Hematopoietic multipotent progenitor cell treated with erythropoietin and hydrocortisone succinate and interleukin-3 and kit ligand, for 15 days (in vitro differentiated cells): ENCODE data around the gene LAYN.

Experiments
- DNase-seq: peaks from one replicate; pipeline ENCODE4 v3.0.0-alpha.2; 2015; ENCODE audit warnings: low spot score

LAYN gene

GRCh38 chr11:111531136-111531535 lies 9.4 kb upstream of the LAYN start:
- DNase-seq, result no peak

- DNase-seq, result no peak
Observed at GRCh38 chr11:111531687-111532364, 8.7 kb upstream of the LAYN start.

GRCh38 chr11:111532365-111532709 lies 8.2 kb upstream of the LAYN start:
- no peak for DNase-seq

GRCh38 chr11:111535281-111535680 lies 5.2 kb upstream of the LAYN start:
- DNase-seq, result no peak

- DNase-seq, result no peak
Observed at GRCh38 chr11:111537336-111537860, 3.1 kb upstream of the LAYN start.

GRCh38 chr11:111538407-111539114 lies 2.0 kb upstream of the LAYN start:
- DNase-seq, result no peak

- DNase-seq, result no peak
Observed at GRCh38 chr11:111539426-111540113, 950 bp upstream of the LAYN start.

- no peak for DNase-seq
Observed at GRCh38 chr11:111540937-111541253, 375 bp downstream of the LAYN start.

GRCh38 chr11:111541254-111542061 lies 938 bp downstream of the LAYN start:
- no peak for DNase-seq

- DNase-seq, result no peak
Observed at GRCh38 chr11:111542606-111543275, 2.2 kb downstream of the LAYN start.

- DNase-seq, result no peak
Observed at GRCh38 chr11:111548525-111548924, 8.0 kb downstream of the LAYN start.

- no peak for DNase-seq
Observed at GRCh38 chr11:111549196-111549868, 8.8 kb downstream of the LAYN start.

GRCh38 chr11:111549869-111550203 lies 9.3 kb downstream of the LAYN start:
- no peak for DNase-seq

GRCh38 chr11:111550258-111550657 lies 9.7 kb downstream of the LAYN start:
- no peak for DNase-seq

- DNase-seq, result no peak
Observed at GRCh38 chr11:111554532-111554931, 14.0 kb downstream of the LAYN start.

- DNase-seq, result no peak
Observed at GRCh38 chr11:111555255-111555654, 14.7 kb downstream of the LAYN start.

- DNase-seq, result no peak
Observed at GRCh38 chr11:111557425-111558111, 17.0 kb downstream of the LAYN start.

GRCh38 chr11:111559800-111560464 lies 19.4 kb downstream of the LAYN start:
- DNase-seq, result no peak

GRCh38 chr11:111560800-111561199 lies 20.3 kb downstream of the LAYN start:
- DNase-seq, result no peak

GRCh38 chr11:111561306-111561705 lies 20.8 kb downstream of the LAYN start:
- no peak for DNase-seq
